Activated CD8-positive, alpha-beta memory T cell treated with anti-CD3 and anti-CD28 coated beads for 48 hours (primary cell): ENCODE results near the gene MCM9.

Experiments used
- DNase-seq, 3 experiments: peaks; one replicate each; pipeline ENCODE4 v3.0.0-alpha.2; 2020; ENCODE audit warnings: low read depth in 2 of 3, low spot score in 2 of 3

MCM9 gene

GRCh38 chr6:118865100-118865391, 69.9 kb downstream of the MCM9 start:
- no peak for DNase-seq

GRCh38 chr6:118864341-118865099, 70.4 kb downstream of the MCM9 start:
- DNase-seq = no peak

- no peak for DNase-seq
Observed at GRCh38 chr6:118862443-118862842, 72.5 kb downstream of the MCM9 start.

GRCh38 chr6:118860880-118861279, 74.1 kb downstream of the MCM9 start:
- DNase-seq = no peak

- no peak for DNase-seq
Observed at GRCh38 chr6:118860363-118860762, 74.6 kb downstream of the MCM9 start.

GRCh38 chr6:118859517-118860064, 75.4 kb downstream of the MCM9 start:
- DNase-seq = no peak

GRCh38 chr6:118856301-118856700, 78.7 kb downstream of the MCM9 start:
- DNase-seq = no peak

GRCh38 chr6:118853408-118853807, 81.6 kb downstream of the MCM9 start:
- no peak for DNase-seq

- no peak for DNase-seq
Observed at GRCh38 chr6:118844915-118845314, 90.0 kb downstream of the MCM9 start.

- no peak for DNase-seq
Observed at GRCh38 chr6:118843685-118844390, 91.1 kb downstream of the MCM9 start.

GRCh38 chr6:118830691-118831090, 104.3 kb downstream of the MCM9 start:
- DNase-seq = no peak

GRCh38 chr6:118829817-118830478, 105.0 kb downstream of the MCM9 start:
- no peak for DNase-seq

GRCh38 chr6:118826096-118826495, 108.9 kb downstream of the MCM9 start:
- DNase-seq = no peak

- no peak for DNase-seq
Observed at GRCh38 chr6:118825661-118826060, 109.3 kb downstream of the MCM9 start.

- no peak for DNase-seq
Observed at GRCh38 chr6:118815495-118815894, 119.5 kb downstream of the MCM9 start.

- DNase-seq = no peak
Observed at GRCh38 chr6:118813775-118814174, 121.2 kb downstream of the MCM9 start.

GRCh38 chr6:118812970-118813369, 122.0 kb downstream of the MCM9 start:
- no peak for DNase-seq

- no peak for DNase-seq
Observed at GRCh38 chr6:118810420-118811027, 124.4 kb downstream of the MCM9 start.

- DNase-seq = no peak
Observed at GRCh38 chr6:118808793-118809638, 125.9 kb downstream of the MCM9 start.

- DNase-seq = no peak
Observed at GRCh38 chr6:118804091-118804490, 130.9 kb downstream of the MCM9 start.

- no peak for DNase-seq
Observed at GRCh38 chr6:118801257-118801656, 133.7 kb downstream of the MCM9 start.
